HL-60/S4 treated with retinoic acid at 250 ng/mL for 4 days and 3 days (cell line): ENCODE measurements around the gene ADAMTS19.
"Not testable (repeated sequence)": the region's sequence is repeated elsewhere in the genome, so short reads cannot be mapped to it uniquely, and the experiment has no call there.

Source experiments
- in situ Hi-C: fragments of 300-500 bp; cut with MboI; formaldehyde crosslinking; loops from 2 replicates; pipeline ENCODE4 v1.7.0; 2022; ENCODE audit warnings: low sequenced_read_pairs

The ADAMTS19 gene

GRCh38 chr5:129459777-129460671 is at the start of gene ADAMTS19:
TSS of gene ADAMTS19 (plus strand) at chr5:129460298. CDS start at chr5:129460392, 94 bp downstream.
- in situ Hi-C loops: no loop called here

- in situ Hi-C loops: no loop called here
Measured at GRCh38 chr5:129410488-129410887, 49.6 kb upstream of the ADAMTS19 start.

GRCh38 chr5:129412721-129413120 is 47.4 kb upstream of the ADAMTS19 start:
- in situ Hi-C loops: no loop called here

- in situ Hi-C loops: no loop called here
Measured at GRCh38 chr5:129413570-129413969, 46.5 kb upstream of the ADAMTS19 start.

GRCh38 chr5:129419292-129419691 is 40.8 kb upstream of the ADAMTS19 start:
- in situ Hi-C loops: no loop called here

- in situ Hi-C loops: no loop called here
Measured at GRCh38 chr5:129425031-129425430, 35.1 kb upstream of the ADAMTS19 start.

GRCh38 chr5:129426071-129426470 is 34.0 kb upstream of the ADAMTS19 start:
- in situ Hi-C loops: no loop called here

- in situ Hi-C loops: not testable (repeated sequence)
Measured at GRCh38 chr5:129428636-129429035, 31.5 kb upstream of the ADAMTS19 start.

- in situ Hi-C loops: no loop called here
Measured at GRCh38 chr5:129431406-129431805, 28.7 kb upstream of the ADAMTS19 start.

- in situ Hi-C loops: no loop called here
Measured at GRCh38 chr5:129438322-129438721, 21.8 kb upstream of the ADAMTS19 start.

- in situ Hi-C loops: no loop called here
Measured at GRCh38 chr5:129440424-129440823, 19.7 kb upstream of the ADAMTS19 start.

GRCh38 chr5:129441096-129441495 is 19.0 kb upstream of the ADAMTS19 start:
- in situ Hi-C loops: no loop called here

- in situ Hi-C loops: no loop called here
Measured at GRCh38 chr5:129445379-129445778, 14.7 kb upstream of the ADAMTS19 start.

- in situ Hi-C loops: no loop called here
Measured at GRCh38 chr5:129447968-129448367, 12.1 kb upstream of the ADAMTS19 start.

GRCh38 chr5:129448654-129449053 is 11.4 kb upstream of the ADAMTS19 start:
- in situ Hi-C loops: no loop called here

- in situ Hi-C loops: no loop called here
Measured at GRCh38 chr5:129454461-129454860, 5.6 kb upstream of the ADAMTS19 start.

- in situ Hi-C loops: no loop called here
Measured at GRCh38 chr5:129459450-129459776, 685 bp upstream of the ADAMTS19 start.

GRCh38 chr5:129460672-129460935 is 506 bp downstream of the ADAMTS19 start:
- in situ Hi-C loops: no loop called here

- in situ Hi-C loops: no loop called here
Measured at GRCh38 chr5:129460936-129461710, 1.0 kb downstream of the ADAMTS19 start.

GRCh38 chr5:129461711-129462332 is 1.7 kb downstream of the ADAMTS19 start:
- in situ Hi-C loops: no loop called here

GRCh38 chr5:129465776-129466344 is 5.8 kb downstream of the ADAMTS19 start:
- in situ Hi-C loops: no loop called here
